HCT116 (cell line): ENCODE measurements around the gene PPP1R14C.

ENCODE experiments used
- CEBPB ChIP-seq: IDR thresholded peaks from 2 replicates; pipeline ENCODE4 v1.6.1; 2012; ENCODE audit warnings: low read depth
- EGR1 ChIP-seq: IDR thresholded peaks from 2 replicates; pipeline ENCODE4 v1.6.1; 2012; ENCODE audit warnings: low read depth
- JUND ChIP-seq: IDR thresholded peaks from 2 replicates; pipeline ENCODE4 v1.6.1; 2012
- RAD21 ChIP-seq: IDR thresholded peaks from 2 replicates; pipeline ENCODE4 v1.6.1; 2012; ENCODE audit warnings: low read depth, mild to moderate bottlenecking
- YY1 ChIP-seq: IDR thresholded peaks from 2 replicates; pipeline ENCODE4 v1.6.1; 2011; ENCODE audit warnings: low read length, low read depth, moderate library complexity, mild to moderate bottlenecking; ENCODE audit not compliant: insufficient replicate concordance; ENCODE audit errors: extremely low read depth
- TF ChIP-seq, protein P1 (sequence below), 3 experiments: fragments of 200-600 bp in 1 of 3; sonication (generic) in 1 of 3; IDR thresholded peaks in 2 of 3; conservative IDR thresholded peaks in 1 of 3; 2 replicates each; pipeline ENCODE4 v1.5.1; 2012 to 2017; ENCODE audit warnings: low read depth in 2 of 3, low read length in 2 of 3, antibody characterized with exemption in 1 of 3, borderline replicate concordance in 1 of 3, control low read depth in 1 of 3, mild to moderate bottlenecking in 1 of 3, mixed read lengths in 1 of 3, mixed run types in 1 of 3, moderate library complexity in 1 of 3; ENCODE audit not compliant: insufficient read depth in 1 of 3
- TF ChIP-seq, protein P2 (sequence below): IDR thresholded peaks from 2 replicates; pipeline ENCODE4 v1.6.1; 2012; ENCODE audit warnings: low read depth
- TF ChIP-seq, protein P3 (sequence below): IDR thresholded peaks from 2 replicates; pipeline ENCODE4 v1.6.1; 2012
- TF ChIP-seq, protein P4 (sequence below): IDR thresholded peaks from 2 replicates; pipeline ENCODE4 v1.6.1; 2011; ENCODE audit warnings: mild to moderate bottlenecking, low read length, moderate library complexity; ENCODE audit not compliant: insufficient replicate concordance; ENCODE audit errors: extremely low read depth

DNA sequence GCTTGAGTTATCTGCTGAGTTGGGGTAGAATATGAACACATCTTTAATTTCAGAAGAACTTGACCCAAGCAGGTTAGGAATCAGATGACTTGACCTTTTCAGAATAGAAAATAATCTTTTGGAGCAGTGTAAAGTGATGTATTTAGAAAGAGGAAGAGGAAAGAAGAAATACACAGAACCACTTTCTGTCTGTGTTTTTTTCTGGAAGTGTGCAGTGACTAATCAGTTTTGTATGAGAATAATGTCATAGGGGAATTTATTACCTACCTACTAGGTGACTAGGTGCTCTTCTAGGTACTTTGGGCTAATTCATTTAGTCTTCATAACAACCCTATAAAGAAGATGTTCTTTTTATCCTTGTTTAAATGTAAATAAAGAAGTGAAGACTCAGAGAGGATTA lies 3.0 kb downstream of the PPP1R14C start:
- TF ChIP-seq CEBPB (no peak), EGR1 (no peak), JUND (peak; percentile 55), RAD21 (no peak), YY1 (no peak)
- TF ChIP-seq, protein P1, sequence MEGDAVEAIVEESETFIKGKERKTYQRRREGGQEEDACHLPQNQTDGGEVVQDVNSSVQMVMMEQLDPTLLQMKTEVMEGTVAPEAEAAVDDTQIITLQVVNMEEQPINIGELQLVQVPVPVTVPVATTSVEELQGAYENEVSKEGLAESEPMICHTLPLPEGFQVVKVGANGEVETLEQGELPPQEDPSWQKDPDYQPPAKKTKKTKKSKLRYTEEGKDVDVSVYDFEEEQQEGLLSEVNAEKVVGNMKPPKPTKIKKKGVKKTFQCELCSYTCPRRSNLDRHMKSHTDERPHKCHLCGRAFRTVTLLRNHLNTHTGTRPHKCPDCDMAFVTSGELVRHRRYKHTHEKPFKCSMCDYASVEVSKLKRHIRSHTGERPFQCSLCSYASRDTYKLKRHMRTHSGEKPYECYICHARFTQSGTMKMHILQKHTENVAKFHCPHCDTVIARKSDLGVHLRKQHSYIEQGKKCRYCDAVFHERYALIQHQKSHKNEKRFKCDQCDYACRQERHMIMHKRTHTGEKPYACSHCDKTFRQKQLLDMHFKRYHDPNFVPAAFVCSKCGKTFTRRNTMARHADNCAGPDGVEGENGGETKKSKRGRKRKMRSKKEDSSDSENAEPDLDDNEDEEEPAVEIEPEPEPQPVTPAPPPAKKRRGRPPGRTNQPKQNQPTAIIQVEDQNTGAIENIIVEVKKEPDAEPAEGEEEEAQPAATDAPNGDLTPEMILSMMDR (IDR thresholded peaks at IDR 0.05 in 2 of 3, conservative IDR thresholded peaks at IDR 0.05 in 1 of 3; ENCODE audit: borderline replicate concordance in 1 of 3, insufficient read depth in 1 of 3, low read depth in 2 of 3, low read length in 2 of 3) = no peak
- TF ChIP-seq, protein P2, sequence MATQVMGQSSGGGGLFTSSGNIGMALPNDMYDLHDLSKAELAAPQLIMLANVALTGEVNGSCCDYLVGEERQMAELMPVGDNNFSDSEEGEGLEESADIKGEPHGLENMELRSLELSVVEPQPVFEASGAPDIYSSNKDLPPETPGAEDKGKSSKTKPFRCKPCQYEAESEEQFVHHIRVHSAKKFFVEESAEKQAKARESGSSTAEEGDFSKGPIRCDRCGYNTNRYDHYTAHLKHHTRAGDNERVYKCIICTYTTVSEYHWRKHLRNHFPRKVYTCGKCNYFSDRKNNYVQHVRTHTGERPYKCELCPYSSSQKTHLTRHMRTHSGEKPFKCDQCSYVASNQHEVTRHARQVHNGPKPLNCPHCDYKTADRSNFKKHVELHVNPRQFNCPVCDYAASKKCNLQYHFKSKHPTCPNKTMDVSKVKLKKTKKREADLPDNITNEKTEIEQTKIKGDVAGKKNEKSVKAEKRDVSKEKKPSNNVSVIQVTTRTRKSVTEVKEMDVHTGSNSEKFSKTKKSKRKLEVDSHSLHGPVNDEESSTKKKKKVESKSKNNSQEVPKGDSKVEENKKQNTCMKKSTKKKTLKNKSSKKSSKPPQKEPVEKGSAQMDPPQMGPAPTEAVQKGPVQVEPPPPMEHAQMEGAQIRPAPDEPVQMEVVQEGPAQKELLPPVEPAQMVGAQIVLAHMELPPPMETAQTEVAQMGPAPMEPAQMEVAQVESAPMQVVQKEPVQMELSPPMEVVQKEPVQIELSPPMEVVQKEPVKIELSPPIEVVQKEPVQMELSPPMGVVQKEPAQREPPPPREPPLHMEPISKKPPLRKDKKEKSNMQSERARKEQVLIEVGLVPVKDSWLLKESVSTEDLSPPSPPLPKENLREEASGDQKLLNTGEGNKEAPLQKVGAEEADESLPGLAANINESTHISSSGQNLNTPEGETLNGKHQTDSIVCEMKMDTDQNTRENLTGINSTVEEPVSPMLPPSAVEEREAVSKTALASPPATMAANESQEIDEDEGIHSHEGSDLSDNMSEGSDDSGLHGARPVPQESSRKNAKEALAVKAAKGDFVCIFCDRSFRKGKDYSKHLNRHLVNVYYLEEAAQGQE = no peak
- TF ChIP-seq, protein P3, sequence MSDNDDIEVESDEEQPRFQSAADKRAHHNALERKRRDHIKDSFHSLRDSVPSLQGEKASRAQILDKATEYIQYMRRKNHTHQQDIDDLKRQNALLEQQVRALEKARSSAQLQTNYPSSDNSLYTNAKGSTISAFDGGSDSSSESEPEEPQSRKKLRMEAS = no peak
- TF ChIP-seq, protein P4, sequence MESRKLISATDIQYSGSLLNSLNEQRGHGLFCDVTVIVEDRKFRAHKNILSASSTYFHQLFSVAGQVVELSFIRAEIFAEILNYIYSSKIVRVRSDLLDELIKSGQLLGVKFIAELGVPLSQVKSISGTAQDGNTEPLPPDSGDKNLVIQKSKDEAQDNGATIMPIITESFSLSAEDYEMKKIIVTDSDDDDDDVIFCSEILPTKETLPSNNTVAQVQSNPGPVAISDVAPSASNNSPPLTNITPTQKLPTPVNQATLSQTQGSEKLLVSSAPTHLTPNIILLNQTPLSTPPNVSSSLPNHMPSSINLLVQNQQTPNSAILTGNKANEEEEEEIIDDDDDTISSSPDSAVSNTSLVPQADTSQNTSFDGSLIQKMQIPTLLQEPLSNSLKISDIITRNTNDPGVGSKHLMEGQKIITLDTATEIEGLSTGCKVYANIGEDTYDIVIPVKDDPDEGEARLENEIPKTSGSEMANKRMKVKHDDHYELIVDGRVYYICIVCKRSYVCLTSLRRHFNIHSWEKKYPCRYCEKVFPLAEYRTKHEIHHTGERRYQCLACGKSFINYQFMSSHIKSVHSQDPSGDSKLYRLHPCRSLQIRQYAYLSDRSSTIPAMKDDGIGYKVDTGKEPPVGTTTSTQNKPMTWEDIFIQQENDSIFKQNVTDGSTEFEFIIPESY = no peak
